IPS-15b (cell line): ENCODE results near the gene EYS.
"Not testable (repeated sequence)": the region's sequence is repeated elsewhere in the genome, so short reads cannot be mapped to it uniquely, and the experiment has no call there.

Source experiments
- H3K27me3 ChIP-seq: one replicate; pipeline ENCODE4 v1.6.1; 2013; ENCODE audit warnings: low read length; ENCODE audit not compliant: control insufficient read depth, insufficient read depth
- H3K36me3 ChIP-seq: one replicate; pipeline ENCODE4 v1.6.1; 2013; ENCODE audit warnings: low read length; ENCODE audit not compliant: control insufficient read depth, insufficient read depth
- H3K4me1 ChIP-seq: one replicate; pipeline ENCODE4 v1.6.1; 2013; ENCODE audit warnings: mild to moderate bottlenecking, low read length; ENCODE audit not compliant: control insufficient read depth, insufficient read depth
- H3K4me3 ChIP-seq: one replicate; pipeline ENCODE4 v1.5.1; 2013; ENCODE audit warnings: low read depth, low read length
- H3K9ac ChIP-seq: one replicate; pipeline ENCODE4 v1.6.1; 2013; ENCODE audit warnings: low read depth, mild to moderate bottlenecking, low read length
- H3K9me3 ChIP-seq: one replicate; pipeline ENCODE4 v1.6.1; 2013; ENCODE audit warnings: mild to moderate bottlenecking, low read length; ENCODE audit not compliant: control insufficient read depth, insufficient read depth

Gene EYS

DNA sequence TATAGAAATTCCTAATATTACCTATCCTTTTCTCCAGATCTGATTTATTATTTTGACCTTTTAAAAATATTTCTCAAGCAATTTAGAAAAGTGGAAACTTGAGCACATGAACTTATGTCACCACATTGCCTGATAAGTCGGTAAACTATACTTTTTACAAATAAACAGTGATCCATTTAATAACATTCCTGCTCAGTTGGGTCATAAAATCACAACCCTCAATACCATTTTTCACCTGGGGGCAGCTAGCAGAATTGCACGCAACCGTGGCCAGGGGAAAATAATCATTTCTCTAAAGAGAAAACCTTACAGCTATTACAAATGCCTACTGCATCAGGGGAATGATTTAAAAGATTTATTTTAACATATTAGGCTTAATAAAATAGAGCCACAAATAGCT is 1456.9 kb downstream of the EYS start:
- H3K4me1 ChIP-seq = no peaks in the 10 kb centered on the region

DNA sequence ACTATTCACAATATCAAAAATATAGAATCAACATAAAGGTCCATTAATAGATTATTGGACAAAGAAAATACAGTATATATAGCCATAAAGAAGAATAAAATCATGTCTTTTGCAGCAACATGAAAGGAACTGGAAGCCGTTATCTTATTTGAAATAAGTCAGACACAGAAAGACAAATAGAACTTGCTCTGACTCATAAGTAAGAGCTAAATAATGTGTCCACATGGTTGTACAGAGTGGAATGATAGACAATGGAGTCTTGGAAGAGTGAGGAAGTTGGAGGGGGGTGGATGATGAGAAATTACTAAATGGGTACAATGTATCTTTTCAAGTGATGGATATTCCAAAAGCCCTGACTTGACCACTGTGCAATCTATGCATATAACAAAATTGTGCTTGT is 1457.9 kb downstream of the EYS start:
- Histone ChIP-seq H3K27me3 (no peaks in the 10 kb centered on the region), H3K9me3 (no peaks in the 10 kb centered on the region), H3K4me3 (no peak overlapping the region), H3K4me1 (no peaks in the 10 kb centered on the region), H3K9ac (no peak overlapping the region), H3K36me3 (no peaks in the 10 kb centered on the region)

More for the DNA sequence above, 1456.9 kb downstream of the EYS start:
- Histone ChIP-seq H3K27me3 (no peaks in the 10 kb centered on the region), H3K36me3 (no peaks in the 10 kb centered on the region), H3K9ac (no peak overlapping the region), H3K9me3 (no peaks in the 10 kb centered on the region), H3K4me3 (no peak overlapping the region)

DNA sequence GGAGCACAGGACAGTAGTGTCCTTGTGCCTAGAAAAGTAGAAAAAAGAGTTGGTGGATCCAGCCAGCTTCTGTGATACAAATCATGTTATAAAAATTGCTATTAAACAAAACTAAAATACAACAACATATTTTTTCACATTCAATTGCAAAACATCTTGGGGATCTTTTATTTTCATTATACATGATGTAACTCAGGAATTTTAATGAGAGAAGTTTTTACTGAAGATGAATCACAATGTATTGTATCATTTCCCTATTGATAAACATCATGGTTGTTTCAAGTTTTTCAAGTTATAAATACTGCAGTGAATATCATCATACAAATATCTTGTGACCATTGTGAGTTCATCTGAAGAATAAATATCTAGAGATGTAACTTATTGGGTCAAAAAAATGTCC is 1463.4 kb downstream of the EYS start:
- Histone ChIP-seq H3K4me1 (no peaks in the 10 kb centered on the region), H3K36me3 (no peaks in the 10 kb centered on the region), H3K9me3 (no peaks in the 10 kb centered on the region), H3K27me3 (no peaks in the 10 kb centered on the region), H3K9ac (no peak overlapping the region), H3K4me3 (no peak overlapping the region)

DNA sequence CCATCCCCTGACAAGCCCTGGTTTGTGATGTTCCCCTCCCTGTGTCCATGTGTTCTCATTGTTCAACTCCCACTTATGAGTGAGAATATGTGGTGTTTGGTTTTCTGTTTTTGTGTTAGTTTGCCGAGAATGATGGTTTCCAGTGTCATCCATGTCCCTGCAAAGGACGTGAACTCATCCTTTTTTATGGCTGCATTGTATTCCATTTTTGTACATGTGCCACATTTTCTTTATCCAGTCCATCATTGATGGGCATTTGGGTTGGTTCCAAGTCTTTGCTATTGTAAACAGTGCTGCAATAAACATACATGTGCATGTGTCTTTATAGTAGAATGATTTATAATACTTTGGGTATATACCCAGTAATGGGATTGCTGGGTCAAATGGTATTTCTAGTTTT is 1468.1 kb downstream of the EYS start:
- H3K27me3 ChIP-seq, H3K4me3 ChIP-seq, H3K9ac ChIP-seq, H3K9me3 ChIP-seq, H3K4me1 ChIP-seq, H3K36me3 ChIP-seq: not testable (repeated sequence)

DNA sequence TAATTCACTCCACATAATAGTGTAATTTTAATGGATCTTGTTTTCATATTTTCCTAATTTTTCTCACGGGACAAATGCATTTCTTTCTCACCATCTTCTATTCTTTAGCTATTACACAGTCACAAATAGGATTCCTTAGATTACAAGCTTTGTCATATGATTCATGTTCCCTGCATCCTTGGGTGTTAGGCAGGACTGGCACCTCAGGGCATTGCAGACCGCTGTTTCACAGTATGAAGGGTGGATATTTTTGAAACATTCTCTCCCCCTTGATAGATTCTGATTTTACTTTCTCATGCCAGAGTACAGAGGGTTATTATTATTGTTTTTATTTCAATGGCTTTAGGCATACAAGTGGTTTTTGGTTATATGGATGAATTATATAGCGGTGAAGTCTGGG is 1469.0 kb downstream of the EYS start:
- Histone ChIP-seq H3K4me1 (no peaks in the 10 kb centered on the region), H3K9ac (no peak overlapping the region), H3K4me3 (no peak overlapping the region), H3K36me3 (no peaks in the 10 kb centered on the region), H3K27me3 (no peaks in the 10 kb centered on the region), H3K9me3 (no peaks in the 10 kb centered on the region)

DNA sequence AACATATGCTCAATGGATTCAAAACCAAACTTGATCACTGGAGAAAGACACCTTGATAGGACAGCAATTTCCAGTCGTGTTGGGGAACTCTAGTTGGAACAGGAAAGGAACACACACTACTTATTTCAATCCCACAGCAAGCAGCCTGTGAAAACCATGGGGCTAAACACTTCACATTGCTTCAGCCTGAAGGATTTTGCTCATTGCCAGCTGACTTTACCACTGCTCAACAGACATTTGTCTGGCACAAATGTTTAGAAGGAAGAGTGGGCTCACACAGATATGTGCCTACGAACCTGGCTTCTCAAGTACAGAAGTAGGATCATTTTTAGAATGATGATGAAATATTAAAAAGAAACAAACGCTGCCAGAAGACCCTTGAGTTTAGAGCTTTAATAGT is 1473.3 kb downstream of the EYS start:
- Histone ChIP-seq H3K27me3 (no peaks in the 10 kb centered on the region), H3K4me3 (no peak overlapping the region), H3K4me1 (no peaks in the 10 kb centered on the region), H3K9ac (no peak overlapping the region), H3K9me3 (no peaks in the 10 kb centered on the region), H3K36me3 (no peaks in the 10 kb centered on the region)

DNA sequence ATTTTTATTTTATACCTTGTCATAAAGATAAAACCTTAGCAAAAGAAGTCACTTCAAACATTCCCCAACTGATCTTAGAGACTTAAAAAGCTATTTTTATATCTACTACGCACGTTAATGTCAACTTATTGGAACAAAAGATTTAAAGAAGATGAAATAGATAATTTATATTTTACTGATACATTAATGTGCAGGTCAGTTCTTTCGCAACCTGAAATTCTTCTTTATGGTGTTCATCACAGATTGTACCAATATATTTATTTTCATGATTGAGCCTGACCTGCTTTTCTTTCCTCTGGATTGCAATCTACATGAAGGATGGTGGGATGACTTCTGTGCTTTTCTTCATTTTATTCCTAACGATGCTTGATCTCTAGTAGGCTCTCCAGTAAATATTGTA is 1475.1 kb downstream of the EYS start:
- Histone ChIP-seq H3K27me3 (no peaks in the 10 kb centered on the region), H3K4me1 (no peaks in the 10 kb centered on the region), H3K36me3 (no peaks in the 10 kb centered on the region), H3K9ac (no peak overlapping the region), H3K4me3 (no peak overlapping the region), H3K9me3 (no peaks in the 10 kb centered on the region)

DNA sequence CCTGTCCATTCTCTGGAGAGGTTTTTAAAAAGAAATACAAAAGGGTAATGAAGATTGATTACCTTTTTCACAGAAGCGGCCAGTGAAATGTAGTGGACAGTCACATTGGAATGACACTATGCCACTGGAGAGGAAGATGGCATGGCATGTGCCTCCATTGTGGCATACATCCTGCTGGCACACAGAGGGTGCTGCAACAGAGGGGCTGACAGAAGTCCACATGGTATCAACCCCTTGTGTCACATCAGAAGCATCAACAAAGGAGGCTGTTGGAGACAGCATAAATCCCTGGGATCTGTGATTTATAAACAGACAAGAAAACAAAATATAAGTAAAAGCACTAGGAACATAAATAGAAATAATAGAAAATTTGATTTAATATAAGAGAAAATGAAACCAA is 1476.5 kb downstream of the EYS start:
- Histone ChIP-seq H3K27me3 (no peaks in the 10 kb centered on the region), H3K9me3 (no peaks in the 10 kb centered on the region), H3K36me3 (no peaks in the 10 kb centered on the region), H3K4me3 (no peak overlapping the region), H3K4me1 (no peaks in the 10 kb centered on the region), H3K9ac (no peak overlapping the region)

DNA sequence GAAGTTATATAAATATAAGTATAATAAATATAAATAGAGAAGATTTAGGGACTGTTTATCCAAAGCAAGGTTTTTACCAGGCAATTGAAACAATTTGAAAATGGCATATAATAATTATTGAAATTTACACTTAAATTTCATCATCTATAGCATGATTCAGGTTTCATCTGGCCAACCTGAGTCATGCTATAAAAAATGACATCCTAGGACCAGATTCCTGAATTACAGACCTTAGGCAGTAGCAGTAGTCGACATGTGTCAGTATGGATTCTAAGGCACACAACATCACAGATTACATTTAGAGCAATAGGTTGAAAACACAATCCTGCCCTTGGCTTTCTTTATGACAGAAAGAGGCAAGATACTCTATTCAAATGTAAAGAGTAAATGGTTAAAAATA is 1479.2 kb downstream of the EYS start:
- Histone ChIP-seq H3K9ac (no peak overlapping the region), H3K27me3 (no peaks in the 10 kb centered on the region), H3K4me3 (no peak overlapping the region), H3K36me3 (no peaks in the 10 kb centered on the region), H3K9me3 (no peaks in the 10 kb centered on the region), H3K4me1 (no peaks in the 10 kb centered on the region)

DNA sequence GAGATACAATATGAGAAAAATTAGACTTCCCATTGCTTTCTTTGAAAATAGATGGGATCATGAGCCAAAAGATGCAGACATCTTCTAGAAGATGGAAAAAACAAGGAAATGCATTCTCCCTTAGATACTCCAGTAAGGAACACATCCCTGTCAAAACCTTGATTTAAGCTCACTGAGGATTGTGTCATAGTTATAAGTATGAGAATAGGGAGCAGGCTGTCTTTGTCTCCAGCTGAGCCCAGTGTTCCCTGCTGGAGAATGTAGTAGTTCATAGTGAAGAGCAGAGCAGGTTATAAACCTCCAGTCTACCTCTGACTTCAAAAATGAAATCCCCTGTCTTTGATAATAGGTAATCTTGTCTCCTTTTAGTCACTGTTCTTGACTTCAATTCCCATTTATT is 1481.5 kb downstream of the EYS start:
- Histone ChIP-seq H3K4me3 (no peak overlapping the region), H3K27me3 (no peaks in the 10 kb centered on the region), H3K9ac (no peak overlapping the region), H3K36me3 (no peaks in the 10 kb centered on the region), H3K4me1 (no peaks in the 10 kb centered on the region), H3K9me3 (no peaks in the 10 kb centered on the region)

DNA sequence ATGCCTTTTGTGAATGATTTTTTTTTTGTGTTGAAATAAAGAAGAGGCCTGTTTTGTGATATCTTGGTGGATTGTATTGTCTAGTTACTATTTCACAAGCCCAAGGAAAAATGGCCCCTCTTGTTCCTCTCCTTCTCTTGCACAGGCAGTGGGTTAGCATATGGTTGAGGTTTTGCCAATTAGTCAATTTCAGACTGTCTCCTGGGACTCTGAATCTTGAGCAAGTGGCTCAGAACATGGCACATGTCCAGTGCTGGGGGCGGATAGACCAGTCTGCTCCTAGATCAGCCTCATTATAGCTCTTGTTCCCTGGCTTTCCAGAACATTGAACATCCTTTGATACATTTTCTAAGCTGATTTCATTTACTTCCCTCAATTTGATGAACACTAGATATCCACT is 1482.2 kb downstream of the EYS start:
- Histone ChIP-seq H3K36me3 (no peaks in the 10 kb centered on the region), H3K9me3 (no peaks in the 10 kb centered on the region), H3K4me1 (no peaks in the 10 kb centered on the region), H3K27me3 (no peaks in the 10 kb centered on the region), H3K9ac (no peak overlapping the region), H3K4me3 (no peak overlapping the region)

DNA sequence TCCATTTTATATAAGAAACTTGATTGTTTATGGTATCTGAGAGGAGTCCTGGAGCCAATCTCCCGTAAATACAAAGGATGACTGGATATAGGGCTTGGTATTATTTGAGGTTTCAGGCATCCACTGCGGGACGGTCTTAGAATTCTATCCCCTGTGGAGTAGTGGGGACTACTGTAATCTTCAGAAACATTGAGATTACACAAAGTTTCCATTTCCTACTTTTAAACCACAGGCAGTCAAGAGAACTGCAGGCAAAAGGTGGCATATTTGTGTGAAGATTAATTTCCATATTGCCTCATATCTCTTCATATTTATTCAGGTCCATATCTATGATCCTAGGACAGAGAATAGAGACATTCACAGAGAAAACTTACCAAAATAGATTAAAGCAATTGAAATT is 1485.2 kb downstream of the EYS start:
- Histone ChIP-seq H3K4me1 (no peaks in the 10 kb centered on the region), H3K4me3 (no peak overlapping the region), H3K9me3 (no peaks in the 10 kb centered on the region), H3K27me3 (no peaks in the 10 kb centered on the region), H3K36me3 (no peaks in the 10 kb centered on the region), H3K9ac (no peak overlapping the region)

DNA sequence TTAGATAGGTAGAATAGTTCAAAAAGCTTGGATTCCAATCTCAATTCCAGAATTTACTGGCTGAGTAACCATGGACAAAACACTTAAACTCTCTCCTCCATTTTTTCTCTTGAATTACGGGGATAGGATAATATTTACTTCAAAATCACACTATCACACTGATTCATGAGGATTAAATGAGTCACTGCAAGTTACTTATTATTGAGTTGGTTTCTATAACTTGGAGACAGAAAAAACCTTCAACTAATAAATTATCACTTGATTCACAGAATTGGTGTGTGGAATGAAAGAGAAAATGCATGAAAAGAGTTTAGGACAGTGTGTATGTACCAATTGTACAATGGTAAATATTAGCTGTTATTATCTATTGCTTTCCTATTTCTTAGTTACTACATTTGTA is 1486.2 kb downstream of the EYS start:
- Histone ChIP-seq H3K4me1 (no peaks in the 10 kb centered on the region), H3K4me3 (no peak overlapping the region), H3K9ac (no peak overlapping the region), H3K36me3 (no peaks in the 10 kb centered on the region), H3K9me3 (no peaks in the 10 kb centered on the region), H3K27me3 (no peaks in the 10 kb centered on the region)
